LNCaP clone FGC (cell line): Measurements from ENCODE around the gene UBAC2.

Experiments used
- DNase-seq: peaks from one replicate; pipeline ENCODE4 v3.0.0-alpha.2; 2011; ENCODE audit warnings: low read depth
- H3K4me3 ChIP-seq: 2 replicates; pipeline ENCODE4 v1.5.1; 2011; ENCODE audit warnings: mild to moderate bottlenecking, low read depth, low read length, control low read depth
- CTCF ChIP-seq: IDR thresholded peaks from 2 replicates; pipeline ENCODE4 v1.5.1; 2012; ENCODE audit warnings: mild to moderate bottlenecking; ENCODE audit not compliant: control insufficient read depth, insufficient read depth; ENCODE audit errors: extremely low read depth

The UBAC2 gene

GRCh38 chr13:99255271-99255670 lies 54.6 kb downstream of the UBAC2 start:
- DNase-seq, result no peak
- TF ChIP-seq CTCF, result no peak
- H3K4me3 ChIP-seq, result no peak overlapping the region

- DNase-seq, result no peak
- no peak for TF ChIP-seq CTCF
- no peak overlapping the region for H3K4me3 ChIP-seq
These were observed 55.6 kb downstream of the UBAC2 start for GRCh38 chr13:99256283-99256682.

- H3K4me3 ChIP-seq, result no peak overlapping the region
- TF ChIP-seq CTCF, result no peak
- no peak for DNase-seq
These were observed 56.1 kb downstream of the UBAC2 start for GRCh38 chr13:99256709-99257108.

GRCh38 chr13:99257291-99257690 lies 56.6 kb downstream of the UBAC2 start:
- H3K4me3 ChIP-seq, result no peak overlapping the region

GRCh38 chr13:99258210-99258860 lies 57.7 kb downstream of the UBAC2 start, which contains the start of gene GPR18:
TSS of gene GPR18 (minus strand) at chr13:99258379. CDS start at chr13:99255872, 2,507 bp downstream.
- TF ChIP-seq CTCF, result no peak
- no peak for DNase-seq
- H3K4me3 ChIP-seq, result no peak within 1 kb of the TSS

More at GRCh38 chr13:99257291-99257690, 56.6 kb downstream of the UBAC2 start:
- no peak for DNase-seq
- TF ChIP-seq CTCF, result no peak

- no peak overlapping the region for H3K4me3 ChIP-seq
- DNase-seq, result no peak
- TF ChIP-seq CTCF, result no peak
These were observed 58.3 kb downstream of the UBAC2 start for GRCh38 chr13:99258946-99259345.

GRCh38 chr13:99260216-99260615 lies 59.6 kb downstream of the UBAC2 start:
- DNase-seq, result no peak
- TF ChIP-seq CTCF, result no peak
- H3K4me3 ChIP-seq, result no peak overlapping the region
